Progenitor cell of endocrine pancreas (in vitro differentiated cells): ENCODE measurements around the gene ADCY5. TPM values are rescaled to one million over a fixed set of nuclear protein-coding genes. Genes with fewer than 3 reads are reported as not detected.

Experiments used
- DNase-seq: peaks from one replicate; pipeline ENCODE4 v3.0.0; 2021; ENCODE audit warnings: low spot score; ENCODE audit not compliant: unreplicated experiment
- H3K27ac Mint-ChIP-seq: 2 replicates; pipeline ENCODE4 v1.8.0; 2021; ENCODE audit warnings: mild to moderate bottlenecking, moderate library complexity, mixed read lengths
- H3K27me3 Mint-ChIP-seq: 2 replicates; pipeline ENCODE4 v1.8.0; 2021; ENCODE audit warnings: mixed read lengths
- H3K36me3 Mint-ChIP-seq: 2 replicates; pipeline ENCODE4 v1.8.0; 2022; ENCODE audit warnings: mixed read lengths; ENCODE audit not compliant: insufficient read depth
- H3K4me1 Mint-ChIP-seq: 2 replicates; pipeline ENCODE4 v1.8.0; 2021; ENCODE audit warnings: low read depth, mixed read lengths
- H3K4me3 Mint-ChIP-seq: 2 replicates; pipeline ENCODE4 v1.8.0; 2021; ENCODE audit warnings: low read depth, mild to moderate bottlenecking, moderate library complexity, mixed read lengths
- H3K9me3 Mint-ChIP-seq: 2 replicates; pipeline ENCODE4 v1.8.0; 2021; ENCODE audit warnings: low read depth, mixed read lengths
- CTCF ChIP-seq: fragments of 200-600 bp; sonication (generic); IDR thresholded peaks from one replicate; pipeline ENCODE4 v1.5.0; 2021; ENCODE audit warnings: antibody characterized with exemption, mild to moderate bottlenecking; ENCODE audit not compliant: unreplicated experiment
- total RNA-seq: library from RNA; stranded (reverse); gene quantifications from 2 replicates; pipeline ENCODE4 v1.2.1, GENCODE V29; 2021

ADCY5 gene
- total RNA-seq, 1 donor from 2014 or later, result 33.8 TPM

DNA sequence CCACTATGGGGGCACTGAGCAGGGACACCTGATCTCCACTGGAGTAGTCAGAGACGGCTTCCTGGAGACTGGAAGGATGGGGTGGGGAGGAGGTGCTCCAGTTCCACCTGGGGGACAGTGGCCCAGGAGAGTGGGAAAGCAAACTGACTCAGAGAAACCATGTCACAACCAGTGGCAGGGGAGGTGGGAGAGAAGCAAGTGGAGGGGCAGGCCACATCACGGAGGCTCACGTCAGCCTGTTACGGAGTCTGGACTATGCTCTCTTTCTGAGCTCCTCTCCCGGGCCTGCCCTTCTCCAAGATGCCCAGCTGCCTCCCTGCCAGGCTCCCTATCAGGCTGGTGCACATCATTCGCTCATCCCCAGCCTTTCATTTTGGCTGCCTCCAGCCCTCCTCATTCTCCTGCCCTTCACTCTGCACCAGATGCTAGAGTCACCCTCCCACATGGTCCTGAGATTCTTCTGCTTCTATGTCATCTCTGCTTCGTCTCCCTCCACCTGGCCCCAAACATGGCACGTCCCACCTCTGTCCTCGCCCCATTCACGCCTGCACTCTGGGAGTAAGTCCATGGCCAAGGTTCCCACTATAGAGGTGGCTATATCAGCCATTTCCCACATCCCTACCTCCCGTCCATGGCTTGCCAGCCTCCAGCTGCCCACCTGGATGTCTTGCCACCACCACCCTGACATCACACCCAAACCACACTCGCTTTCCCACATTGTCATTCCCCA lies 100.3 kb downstream of the ADCY5 start:
- Mint-ChIP-seq H3K27me3 (peaks cover 7% of the 10 kb centered on the region), H3K4me3 (no peak overlapping the region), H3K4me1 (peaks cover 1% of the 10 kb centered on the region), H3K36me3 (no peaks in the 10 kb centered on the region), H3K27ac (no peak overlapping the region), H3K9me3 (no peaks in the 10 kb centered on the region)
- no peak for DNase-seq
- no peak for TF ChIP-seq CTCF

DNA sequence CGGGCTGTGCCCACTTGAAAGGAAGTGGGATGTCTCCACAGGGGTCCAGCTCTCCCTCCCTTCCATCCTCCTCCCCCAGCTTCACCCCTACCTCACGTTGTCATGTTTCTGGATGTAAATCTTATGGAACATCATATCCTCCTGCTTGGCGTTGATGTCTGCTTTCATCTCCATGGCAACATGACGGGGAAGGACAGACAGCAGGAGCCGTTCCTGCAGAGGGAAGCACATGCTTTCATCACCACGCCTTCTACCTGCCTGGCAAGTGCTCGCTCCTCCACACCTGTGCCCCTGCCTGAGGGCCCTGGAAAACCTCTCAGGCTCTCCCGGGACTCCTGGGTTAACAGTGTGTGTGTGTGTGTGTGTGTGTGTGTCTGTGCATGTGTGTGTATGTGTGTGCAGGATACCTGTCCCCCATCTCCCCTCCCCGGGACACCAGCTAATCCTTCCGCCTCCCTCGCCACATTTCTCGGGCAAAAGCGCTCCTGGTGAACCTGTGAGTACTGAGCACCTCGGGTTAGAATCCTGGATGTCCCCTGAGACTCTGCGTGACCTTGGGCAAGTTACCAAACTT lies 101.1 kb downstream of the ADCY5 start:
- Mint-ChIP-seq H3K4me3 (no peak overlapping the region), H3K27ac (peak overlapping the region; percentile 47), H3K27me3 (peaks cover 7% of the 10 kb centered on the region), H3K4me1 (peaks cover 1% of the 10 kb centered on the region), H3K9me3 (no peaks in the 10 kb centered on the region), H3K36me3 (no peaks in the 10 kb centered on the region)
- no peak for DNase-seq
- TF ChIP-seq CTCF, result no peak

GRCh38 chr3:123347205-123347604 lies 101.7 kb downstream of the ADCY5 start:
- peaks cover 7% of the 10 kb centered on the region for H3K27me3 Mint-ChIP-seq
- peak overlapping the region; percentile 31 for H3K27ac Mint-ChIP-seq
- TF ChIP-seq CTCF, result no peak
- H3K4me1 Mint-ChIP-seq, result no peaks in the 10 kb centered on the region
- H3K9me3 Mint-ChIP-seq, result no peaks in the 10 kb centered on the region
- DNase-seq, result no peak
- no peaks in the 10 kb centered on the region for H3K36me3 Mint-ChIP-seq
- no peak overlapping the region for H3K4me3 Mint-ChIP-seq

GRCh38 chr3:123346021-123346420 lies 102.9 kb downstream of the ADCY5 start:
- H3K4me1 Mint-ChIP-seq, result no peaks in the 10 kb centered on the region
- DNase-seq, result no peak
- H3K27me3 Mint-ChIP-seq, result peaks cover 7% of the 10 kb centered on the region
- H3K27ac Mint-ChIP-seq, result no peak overlapping the region
- no peak overlapping the region for H3K4me3 Mint-ChIP-seq
- no peaks in the 10 kb centered on the region for H3K9me3 Mint-ChIP-seq
- no peak for TF ChIP-seq CTCF
- no peaks in the 10 kb centered on the region for H3K36me3 Mint-ChIP-seq

DNA sequence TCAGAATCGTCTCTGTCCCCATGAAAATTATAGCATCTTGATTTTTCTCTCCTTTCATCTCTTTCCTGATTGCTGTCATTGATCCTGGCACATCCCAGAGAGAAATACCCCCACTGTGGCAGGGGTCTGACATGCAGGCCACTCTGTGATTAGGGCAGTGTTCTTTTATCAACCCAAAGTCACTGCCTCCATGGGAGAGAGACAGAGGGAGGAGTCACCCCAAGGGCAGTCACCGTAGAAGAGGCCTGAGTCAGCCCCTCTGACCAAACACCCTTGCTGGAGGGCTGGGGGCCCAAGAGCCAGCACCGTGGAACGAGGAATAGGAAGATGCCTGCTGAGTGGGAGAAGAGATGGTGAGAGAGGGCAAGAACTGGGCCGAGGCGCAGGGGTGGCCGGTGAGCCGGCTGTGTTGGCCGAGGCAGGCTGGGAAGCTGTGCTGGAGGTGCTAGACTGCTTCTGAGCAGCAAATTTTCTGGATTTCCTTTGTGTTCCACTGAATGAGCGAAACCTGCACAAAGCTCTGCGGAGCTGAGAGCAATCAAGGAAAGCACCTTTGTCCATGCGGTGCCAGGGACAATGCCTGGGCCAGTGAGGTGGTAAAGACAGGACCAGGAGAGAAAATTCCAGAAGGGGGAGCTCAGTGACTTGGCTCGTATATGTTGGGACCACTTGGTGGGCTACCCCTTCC lies 103.8 kb downstream of the ADCY5 start:
- no peaks in the 10 kb centered on the region for H3K4me1 Mint-ChIP-seq

More for the DNA sequence above, 103.8 kb downstream of the ADCY5 start:
- no peaks in the 10 kb centered on the region for H3K9me3 Mint-ChIP-seq
- no peak overlapping the region for H3K4me3 Mint-ChIP-seq
- no peak for DNase-seq
- H3K27me3 Mint-ChIP-seq, result peaks cover 7% of the 10 kb centered on the region
- H3K36me3 Mint-ChIP-seq, result no peaks in the 10 kb centered on the region
- peak overlapping the region; percentile 65 for H3K27ac Mint-ChIP-seq
- no peak for TF ChIP-seq CTCF
